Neural cell (in vitro differentiated cells): ENCODE data around the gene CDH4. TPM values are rescaled to one million over a fixed set of nuclear protein-coding genes. Genes with fewer than 3 reads are reported as not detected.

Experiments used
- H2AFZ ChIP-seq: fragments of 200-600, 300-800 bp; sonication (generic), shearing (Covaris generic); 2 replicates; pipeline ENCODE4 v1.6.0; 2014; ENCODE audit warnings: low read depth, mild to moderate bottlenecking, antibody characterized with exemption, low read length, moderate library complexity
- H3F3A ChIP-seq: fragments of 200-600 bp; shearing (Covaris generic); 2 replicates; pipeline ENCODE4 v1.6.1; 2016; ENCODE audit warnings: mild to moderate bottlenecking, moderate library complexity, mixed read lengths, antibody characterized with exemption, low read length; ENCODE audit not compliant: insufficient read depth, poor library complexity, severe bottlenecking
- H3K27ac ChIP-seq: fragments of 200-600, 300-800 bp; sonication (generic), shearing (Covaris generic); 2 replicates; pipeline ENCODE4 v1.5.1; 2014; ENCODE audit warnings: mild to moderate bottlenecking, low read length, moderate library complexity
- H3K27me3 ChIP-seq: fragments of 300-800, 200-600 bp; sonication (generic), shearing (Covaris generic); 2 replicates; pipeline ENCODE4 v1.6.0; 2014; ENCODE audit warnings: mild to moderate bottlenecking, low read depth, low read length, moderate library complexity; ENCODE audit not compliant: insufficient read depth
- H3K36me3 ChIP-seq: fragments of 300-800, 200-600 bp; sonication (generic), shearing (Covaris generic); 2 replicates; pipeline ENCODE4 v1.5.1; 2014; ENCODE audit warnings: mild to moderate bottlenecking, antibody characterized with exemption, low read length, moderate library complexity; ENCODE audit not compliant: insufficient read depth
- H3K4me2 ChIP-seq: fragments of 300-800, 200-600 bp; sonication (generic), shearing (Covaris generic); 2 replicates; pipeline ENCODE4 v1.6.0; 2014; ENCODE audit warnings: mild to moderate bottlenecking, low read length
- H3K4me3 ChIP-seq: fragments of 300-800, 200-600 bp; sonication (generic), shearing (Covaris generic); 2 replicates; pipeline ENCODE4 v1.5.1; 2014; ENCODE audit warnings: mild to moderate bottlenecking, low read length, moderate library complexity
- H3K79me2 ChIP-seq: fragments of 200-600 bp; shearing (Covaris generic); replicated peaks from 2 replicates; pipeline ENCODE4 v1.6.0; 2014; ENCODE audit warnings: mild to moderate bottlenecking, low read length, moderate library complexity; ENCODE audit not compliant: insufficient read depth
- H3K9ac ChIP-seq: fragments of 300-800, 200-600 bp; sonication (generic), shearing (Covaris generic); 2 replicates; pipeline ENCODE4 v1.6.1; 2016; ENCODE audit warnings: mild to moderate bottlenecking, low read length, mixed read lengths
- H3K9me2 ChIP-seq: fragments of 200-600 bp; shearing (Covaris generic); 2 replicates; pipeline ENCODE4 v1.6.1; 2016; ENCODE audit warnings: mild to moderate bottlenecking, low read length, mixed read lengths; ENCODE audit not compliant: insufficient read depth
- H3K9me3 ChIP-seq: fragments of 200-600, 300-800 bp; sonication (generic), shearing (Covaris generic); 2 replicates; pipeline ENCODE4 v1.6.1; 2016; ENCODE audit warnings: mild to moderate bottlenecking, mixed run types, low read length, moderate library complexity, mixed read lengths
- H4K20me1 ChIP-seq: fragments of 200-600 bp; shearing (Covaris generic); 2 replicates; pipeline ENCODE4 v1.6.1; 2016; ENCODE audit warnings: mild to moderate bottlenecking, mixed run types; ENCODE audit not compliant: insufficient read depth
- CTCF ChIP-seq: fragments of 450-650 bp; IDR thresholded peaks from 2 replicates; pipeline ENCODE4 v1.5.1; 2014; ENCODE audit warnings: antibody characterized with exemption, mild to moderate bottlenecking, moderate library complexity; ENCODE audit not compliant: poor library complexity, severe bottlenecking
- EP300 ChIP-seq: fragments of 450-650 bp; conservative IDR thresholded peaks from 2 replicates; pipeline ENCODE4 v1.6.1; 2014; ENCODE audit warnings: antibody characterized with exemption, mild to moderate bottlenecking, moderate library complexity; ENCODE audit not compliant: poor library complexity, severe bottlenecking
- EZH2 ChIP-seq: fragments of 200-600, 300-800 bp; shearing (Covaris generic), sonication (generic); IDR thresholded peaks from 2 replicates; pipeline ENCODE4 v1.6.1; 2014; ENCODE audit warnings: antibody characterized with exemption, low read length, borderline replicate concordance, mild to moderate bottlenecking; ENCODE audit not compliant: insufficient read depth, poor library complexity, severe bottlenecking
- MXI1 ChIP-seq: fragments of 450-650 bp; conservative IDR thresholded peaks from 2 replicates; pipeline ENCODE4 v1.6.1; 2014; ENCODE audit warnings: antibody characterized with exemption, mild to moderate bottlenecking; ENCODE audit not compliant: poor library complexity, severe bottlenecking
- POLR2AphosphoS5 ChIP-seq: IDR thresholded peaks from 2 replicates; pipeline ENCODE4 v1.6.1; 2012
- RAD21 ChIP-seq: fragments of 450-650 bp; conservative IDR thresholded peaks from 2 replicates; pipeline ENCODE4 v1.6.1; 2014; ENCODE audit warnings: antibody characterized with exemption, mild to moderate bottlenecking, moderate library complexity
- REST ChIP-seq: IDR thresholded peaks from 2 replicates; pipeline ENCODE4 v1.6.1; 2012; ENCODE audit warnings: borderline replicate concordance
- TAF1 ChIP-seq: IDR thresholded peaks from 2 replicates; pipeline ENCODE4 v1.6.1; 2012; ENCODE audit warnings: low read depth
- polyA plus RNA-seq: library from polyadenylated mRNA; depleted of rRNA; stranded (reverse); fragments of >200 nt; gene quantifications from 2 replicates; pipeline ENCODE4 v1.2.3, GENCODE V29; 2014

Gene CDH4
- polyA plus RNA-seq, 1 donor from 2014 or later: 24.6 TPM

GRCh38 chr20:61789329-61789728, 537.3 kb downstream of the CDH4 start:
- H3K27ac ChIP-seq: no peak overlapping the region
- no peak overlapping the region for H3K4me2 ChIP-seq
- no peak overlapping the region for H3K9ac ChIP-seq
- H2AFZ ChIP-seq: no peak overlapping the region
- H3K4me3 ChIP-seq: no peak overlapping the region
- no peaks in the 10 kb centered on the region for H3K36me3 ChIP-seq
- H3K9me3 ChIP-seq: no peaks in the 10 kb centered on the region
- no peaks in the 10 kb centered on the region for H3K27me3 ChIP-seq
- H4K20me1 ChIP-seq: no peaks in the 10 kb centered on the region
- no peaks in the 10 kb centered on the region for H3K79me2 ChIP-seq
- H3F3A ChIP-seq: no peaks in the 10 kb centered on the region
- H3K9me2 ChIP-seq: no peaks in the 10 kb centered on the region
- TF ChIP-seq REST: no peak
- no peak for TF ChIP-seq EP300

DNA sequence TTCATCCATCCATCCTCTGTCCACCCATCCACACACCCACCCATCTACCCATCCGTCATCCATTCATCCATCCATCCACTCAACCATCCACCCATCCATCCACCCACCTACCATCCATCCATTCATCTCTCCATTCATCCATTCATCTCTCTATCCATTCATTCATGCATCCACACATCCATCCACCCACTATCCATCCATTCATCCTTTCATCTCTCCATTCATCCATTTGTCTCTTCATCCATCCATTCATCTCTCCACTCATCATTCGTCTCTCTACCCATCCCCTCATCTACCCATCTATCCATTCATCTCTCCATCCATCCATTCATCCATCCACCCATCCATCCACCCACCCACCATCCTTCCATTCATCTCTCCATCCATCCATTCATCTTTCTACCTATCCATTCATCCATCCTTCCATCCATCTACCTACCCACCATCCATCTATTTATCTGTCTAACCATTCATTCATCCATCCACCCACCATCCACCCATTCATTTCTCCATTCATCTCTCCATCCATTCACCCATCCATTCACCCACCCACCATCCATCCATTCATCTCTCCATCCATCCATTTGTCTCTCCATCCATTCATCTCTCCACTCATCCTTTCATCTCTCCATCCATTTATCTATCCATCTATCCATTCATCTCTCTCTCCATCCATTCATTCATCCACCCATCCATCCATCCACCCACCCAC, 538.2 kb downstream of the CDH4 start:
- TF ChIP-seq EZH2 (no peak), POLR2AphosphoS5 (no peak), TAF1 (no peak), REST (no peak), CTCF (no peak), MXI1 (no peak), EP300 (no peak), RAD21 (no peak)
- Histone ChIP-seq H3K79me2 (no peaks in the 10 kb centered on the region), H3K9ac (no peak overlapping the region), H3K9me3 (no peaks in the 10 kb centered on the region), H3F3A (no peaks in the 10 kb centered on the region), H3K4me2 (no peak overlapping the region), H4K20me1 (no peaks in the 10 kb centered on the region), H3K4me3 (no peak overlapping the region), H3K9me2 (no peaks in the 10 kb centered on the region), H3K27me3 (no peaks in the 10 kb centered on the region), H3K27ac (no peak overlapping the region), H2AFZ (no peak overlapping the region), H3K36me3 (no peaks in the 10 kb centered on the region)
